Kidney (tissue), 14 donors: Measurements from ENCODE around the gene CCDC175. TPM values are rescaled to one million over a fixed set of nuclear protein-coding genes. Genes with fewer than 3 reads are reported as not detected.

Source experiments
- DNase-seq, 5 donors: peaks; one replicate each; pipeline ENCODE4 v3.0.0-alpha.2; 2013 to 2020
- FAIRE-seq: peaks from 2 replicates; lab custom pipeline; 2012; peaks lifted over from hg19 to GRCh38; lab: Jason Lieb, UNC
- H3K27ac ChIP-seq, 2 donors: one replicate each; pipeline ENCODE4 v1.7.0; 2013; ENCODE audit warnings: low read depth in 2 of 2, low read length in 2 of 2, inconsistent platforms in 1 of 2
- H3K27me3 ChIP-seq: one replicate; pipeline ENCODE4 v1.7.1; 2013; ENCODE audit warnings: low read length, inconsistent platforms; ENCODE audit not compliant: control insufficient read depth, insufficient read depth
- H3K36me3 ChIP-seq, 3 donors: one replicate each; pipeline versions ENCODE4 v1.7.0 to v1.7.1; 2013; ENCODE audit warnings: low read length in 3 of 3, control low read depth in 1 of 3, inconsistent platforms in 1 of 3; ENCODE audit not compliant: insufficient read depth in 3 of 3, control insufficient read depth in 2 of 3
- H3K4me1 ChIP-seq, 3 donors: one replicate each; pipeline versions ENCODE4 v1.7.0 to v1.7.1; 2013; ENCODE audit warnings: low read length in 3 of 3, inconsistent platforms in 1 of 3, low read depth in 1 of 3; ENCODE audit not compliant: control insufficient read depth in 2 of 3, insufficient read depth in 2 of 3
- H3K4me3 ChIP-seq, 3 donors: one replicate each; pipeline versions ENCODE4 v1.7.0 to v1.8.1; 2013; ENCODE audit warnings: low read length in 3 of 3, control low read depth in 1 of 3, inconsistent platforms in 1 of 3
- H3K9ac ChIP-seq, 3 donors: one replicate each; pipeline versions ENCODE4 v1.7.0 to v1.7.1; 2013; ENCODE audit warnings: low read length in 3 of 3, control low read depth in 1 of 3, inconsistent platforms in 1 of 3
- H3K9me3 ChIP-seq, 3 donors: one replicate each; pipeline versions ENCODE4 v1.7.0 to v1.7.1; 2013; ENCODE audit warnings: low read length in 3 of 3, control low read depth in 1 of 3, inconsistent platforms in 1 of 3; ENCODE audit not compliant: control insufficient read depth in 2 of 3, insufficient read depth in 1 of 3
- CTCF ChIP-seq: IDR thresholded peaks from 3 replicates; pipeline ENCODE4 v1.5.1; 2012; ENCODE audit warnings: mild to moderate bottlenecking, moderate library complexity, borderline replicate concordance; ENCODE audit not compliant: insufficient read depth; ENCODE audit errors: extremely low read depth
- intact Hi-C: fragments of 100-400 bp; cut with DNase I; formaldehyde crosslinking; loops from one replicate; pipeline ENCODE4 v1.11.1; 2022
- polyA plus RNA-seq: library from polyadenylated mRNA; stranded (reverse); fragments of 350-450 nt; fragmentation: Illumina TruSeq; extraction: RNeasy Lipid Tissue Mini Kit (QIAGEN cat#74804); gene quantifications from one replicate; pipeline ENCODE4 v1.2.3, GENCODE V29; 2014; ENCODE audit warnings: low read depth, low replicate concordance; ENCODE audit not compliant: insufficient read depth
- total RNA-seq: library from RNA; stranded (reverse); fragmentation: NEBNext Ultra II Directional; extraction: Animal tissue kit (Norgen Biotek cat#: 25700); gene quantifications from one replicate; pipeline ENCODE4 v1.2.1, GENCODE V29; 2021
- donor health status: control.
- donor health status: control.
- donor health status: control.
- donor health status: control.
- donor health status: control.
- donor health status: DM: yes; HTN: yes; CAD: no.
- donor health status: Normal renal cell carcinoma (clear cell type).

Gene CCDC175
- total and polyA plus RNA-seq, 2 donors from 2014 or later: not detected

- DNase-seq (no peak), FAIRE-seq (no peak)
- Histone ChIP-seq H3K9ac (no peak overlapping the region), H3K27me3 (no peaks in the 10 kb centered on the region), H3K4me3 (no peak overlapping the region), H3K9me3 (no peaks in the 10 kb centered on the region), H3K27ac (no peak overlapping the region), H3K4me1 (peaks cover 0 to 17% (median 10%) of the 10 kb centered on the region in 3 donors), H3K36me3 (peaks cover 2 to 15% (median 15%) of the 10 kb centered on the region in 3 donors)
- no peak for TF ChIP-seq CTCF
- intact Hi-C loops: no loop called here
Observed at GRCh38 chr14:59478540-59478939, 98.1 kb downstream of the CCDC175 start.

- no peak for TF ChIP-seq CTCF
- DNase-seq (no peak), FAIRE-seq (no peak)
- Histone ChIP-seq H3K27ac (no peak overlapping the region), H3K4me1 (peaks cover 0 to 3% (median 0%) of the 10 kb centered on the region in 3 donors), H3K4me3 (no peak overlapping the region), H3K9ac (no peak overlapping the region), H3K36me3 (peaks cover 2 to 22% (median 21%) of the 10 kb centered on the region in 3 donors), H3K27me3 (no peaks in the 10 kb centered on the region), H3K9me3 (no peaks in the 10 kb centered on the region)
- intact Hi-C loops: no loop called here
Observed at GRCh38 chr14:59475709-59476108, 100.9 kb downstream of the CCDC175 start.

- FAIRE-seq: no peak
- Histone ChIP-seq H3K4me3 (no peak overlapping the region), H3K9ac (no peak overlapping the region), H3K4me1 (no peaks in the 10 kb centered on the region), H3K9me3 (no peaks in the 10 kb centered on the region), H3K27me3 (no peaks in the 10 kb centered on the region), H3K27ac (no peak overlapping the region), H3K36me3 (peaks cover 2 to 32% (median 21%) of the 10 kb centered on the region in 3 donors)
- TF ChIP-seq CTCF: no peak
- intact Hi-C loops: no loop called here
- no peak for DNase-seq
Observed at GRCh38 chr14:59474172-59474571, 102.4 kb downstream of the CCDC175 start.
